Measurements from ENCODE around the gene RANBP10.

GRCh38 chr16:67740391-67740790, 66.0 kb downstream of the RANBP10 start:
- TF ChIP-seq CTCF (conservative IDR thresholded peaks at IDR 0.05; ENCODE audit: low read length) (no peak), EZH2phosphoT487 (IDR thresholded peaks at IDR 0.05; ENCODE audit: borderline replicate concordance, low read depth, low read length) (no peak)
